Measurements from ENCODE around the gene VAT1L.

DNA sequence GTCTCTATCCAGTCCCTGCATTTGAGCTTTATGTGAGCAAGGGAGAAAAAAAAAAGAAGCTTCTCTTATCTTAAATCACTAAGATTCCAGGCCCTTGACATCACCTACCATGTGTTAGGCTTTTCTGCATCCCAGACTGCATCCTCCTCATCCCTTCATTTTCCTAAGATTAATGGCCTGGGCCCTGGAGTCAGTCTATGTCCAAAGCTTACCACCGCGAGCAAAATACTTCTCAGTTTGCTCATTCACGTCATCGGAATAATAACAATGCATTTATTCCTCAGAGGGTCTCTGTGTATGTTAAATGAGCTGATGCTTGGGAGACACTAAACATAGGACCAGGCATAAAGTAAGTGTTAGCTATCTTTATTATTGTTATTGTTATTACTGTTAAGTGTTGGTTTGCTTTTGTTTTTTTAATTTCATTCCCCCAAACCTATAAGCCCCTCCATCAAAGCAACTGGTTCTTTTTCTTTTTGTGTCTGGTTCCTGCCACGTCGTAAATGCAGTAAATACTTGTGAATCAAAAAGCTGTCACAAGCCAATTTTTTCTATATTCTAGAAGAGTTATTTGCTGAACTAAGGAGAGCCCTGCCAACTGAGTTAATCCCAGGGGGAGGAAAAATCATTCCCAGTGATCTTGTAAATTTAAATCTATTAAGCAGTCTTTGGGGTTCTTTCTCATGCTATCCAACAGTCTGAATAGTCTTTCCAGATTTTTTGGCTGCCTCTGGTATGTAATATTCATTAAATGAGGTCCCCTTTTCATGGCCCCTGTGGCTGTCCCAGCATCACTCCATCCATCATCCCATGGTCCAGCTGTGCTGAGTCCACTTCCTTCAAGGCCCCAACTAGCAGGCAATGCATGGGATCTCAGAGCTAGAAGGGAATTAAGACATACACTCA is 46.5 kb downstream of the VAT1L start:
- TF ChIP-seq, protein P1, sequence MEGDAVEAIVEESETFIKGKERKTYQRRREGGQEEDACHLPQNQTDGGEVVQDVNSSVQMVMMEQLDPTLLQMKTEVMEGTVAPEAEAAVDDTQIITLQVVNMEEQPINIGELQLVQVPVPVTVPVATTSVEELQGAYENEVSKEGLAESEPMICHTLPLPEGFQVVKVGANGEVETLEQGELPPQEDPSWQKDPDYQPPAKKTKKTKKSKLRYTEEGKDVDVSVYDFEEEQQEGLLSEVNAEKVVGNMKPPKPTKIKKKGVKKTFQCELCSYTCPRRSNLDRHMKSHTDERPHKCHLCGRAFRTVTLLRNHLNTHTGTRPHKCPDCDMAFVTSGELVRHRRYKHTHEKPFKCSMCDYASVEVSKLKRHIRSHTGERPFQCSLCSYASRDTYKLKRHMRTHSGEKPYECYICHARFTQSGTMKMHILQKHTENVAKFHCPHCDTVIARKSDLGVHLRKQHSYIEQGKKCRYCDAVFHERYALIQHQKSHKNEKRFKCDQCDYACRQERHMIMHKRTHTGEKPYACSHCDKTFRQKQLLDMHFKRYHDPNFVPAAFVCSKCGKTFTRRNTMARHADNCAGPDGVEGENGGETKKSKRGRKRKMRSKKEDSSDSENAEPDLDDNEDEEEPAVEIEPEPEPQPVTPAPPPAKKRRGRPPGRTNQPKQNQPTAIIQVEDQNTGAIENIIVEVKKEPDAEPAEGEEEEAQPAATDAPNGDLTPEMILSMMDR (IDR thresholded peaks at IDR 0.05; ENCODE audit: borderline replicate concordance, extremely low read depth, low read length, poor library complexity, severe bottlenecking) = no peak
- no peak for TF ChIP-seq EZH2 (IDR thresholded peaks at IDR 0.05; ENCODE audit: borderline replicate concordance, low read depth, low read length, severe bottlenecking)
